KMS-11 (cell line): ENCODE results near the gene NUP85.

Experiments used
- H2AFZ ChIP-seq: fragments of 200-600 bp; sonication (generic); 2 replicates; pipeline ENCODE4 v1.6.1; 2016; ENCODE audit warnings: antibody characterized with exemption, mixed run types, low read depth
- H3K27ac ChIP-seq: fragments of 200-600 bp; sonication (generic); 2 replicates; pipeline ENCODE4 v1.6.1; 2016; ENCODE audit warnings: mild to moderate bottlenecking, mixed run types
- H3K27me3 ChIP-seq: fragments of 200-600 bp; sonication (generic); 2 replicates; pipeline ENCODE4 v1.6.1; 2017; ENCODE audit warnings: mild to moderate bottlenecking, low read depth, mixed run types, moderate library complexity; ENCODE audit not compliant: insufficient read depth
- H3K36me3 ChIP-seq: fragments of 200-600 bp; sonication (generic); 2 replicates; pipeline ENCODE4 v1.6.1; 2017; ENCODE audit warnings: mild to moderate bottlenecking, mixed run types; ENCODE audit not compliant: insufficient read depth
- H3K4me1 ChIP-seq: fragments of 200-600 bp; sonication (generic); 2 replicates; pipeline ENCODE4 v1.6.1; 2016; ENCODE audit warnings: mild to moderate bottlenecking, low read depth, mixed run types; ENCODE audit not compliant: poor library complexity, severe bottlenecking
- H3K4me2 ChIP-seq: fragments of 200-600 bp; sonication (generic); 2 replicates; pipeline ENCODE4 v1.7.0; 2016; ENCODE audit warnings: mild to moderate bottlenecking, mixed run types
- H3K4me3 ChIP-seq: fragments of 200-600 bp; sonication (generic); IDR thresholded peaks from 2 replicates; pipeline ENCODE4 v1.6.1; 2017; ENCODE audit warnings: low read depth, low read length, mixed read lengths; ENCODE audit not compliant: insufficient read depth
- H3K79me2 ChIP-seq: fragments of 200-600 bp; sonication (generic); 2 replicates; pipeline ENCODE4 v1.6.1; 2016; ENCODE audit warnings: low read depth, mixed run types; ENCODE audit not compliant: insufficient read depth
- H3K9ac ChIP-seq: fragments of 200-600 bp; sonication (generic); 2 replicates; pipeline ENCODE4 v1.6.1; 2016; ENCODE audit warnings: mild to moderate bottlenecking, mixed run types
- H4K20me1 ChIP-seq: fragments of 200-600 bp; sonication (generic); 2 replicates; pipeline ENCODE4 v1.6.1; 2016; ENCODE audit warnings: mild to moderate bottlenecking, mixed run types; ENCODE audit not compliant: insufficient read depth
- TF ChIP-seq, protein P1 (sequence below): fragments of 200-600 bp; sonication (generic); conservative IDR thresholded peaks from 2 replicates; pipeline ENCODE4 v1.6.1; 2017; ENCODE audit warnings: low read depth, mild to moderate bottlenecking, antibody characterized with exemption, low read length, moderate library complexity, mixed read lengths

The NUP85 gene

DNA sequence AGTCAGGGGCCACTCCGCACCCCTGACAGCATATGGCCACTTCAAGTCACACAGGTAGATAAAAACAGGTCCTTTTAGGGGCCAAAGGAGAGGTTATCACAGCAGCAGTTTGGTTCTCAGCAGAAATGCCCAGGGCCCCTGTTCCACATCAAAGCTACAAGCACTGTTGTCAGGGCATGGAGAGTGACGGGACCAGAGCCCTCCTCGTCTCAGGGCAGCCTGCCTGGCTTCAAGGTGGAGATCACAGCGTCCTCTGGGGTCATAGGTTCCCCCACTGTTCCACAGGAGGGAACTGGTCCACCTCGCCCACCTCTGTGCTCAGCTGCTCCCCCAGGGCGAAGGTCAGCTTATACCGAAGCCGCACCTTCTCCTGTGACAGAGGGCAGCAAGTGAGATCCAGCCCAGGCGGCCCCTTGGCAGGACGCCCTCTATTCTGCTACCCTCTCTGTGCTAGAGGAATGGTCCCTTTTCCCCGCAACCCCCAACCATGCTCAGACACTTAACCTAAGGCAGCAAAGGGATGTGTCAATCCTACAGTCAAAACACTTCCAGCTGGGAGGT, 32.6 kb downstream of the NUP85 start:
- H3K27ac ChIP-seq, result no peak overlapping the region
- peaks cover 8% of the 10 kb centered on the region for H3K4me1 ChIP-seq
- no peak overlapping the region for H3K4me2 ChIP-seq
- peaks cover 6% of the 10 kb centered on the region; the same call in 1 of the 2 replicates for H4K20me1 ChIP-seq
- H3K27me3 ChIP-seq, result no peaks in the 10 kb centered on the region
- H3K9ac ChIP-seq, result no peak overlapping the region
- peaks cover 11% of the 10 kb centered on the region; the same call in 1 of the 2 replicates for H3K36me3 ChIP-seq
- TF ChIP-seq, protein P1, sequence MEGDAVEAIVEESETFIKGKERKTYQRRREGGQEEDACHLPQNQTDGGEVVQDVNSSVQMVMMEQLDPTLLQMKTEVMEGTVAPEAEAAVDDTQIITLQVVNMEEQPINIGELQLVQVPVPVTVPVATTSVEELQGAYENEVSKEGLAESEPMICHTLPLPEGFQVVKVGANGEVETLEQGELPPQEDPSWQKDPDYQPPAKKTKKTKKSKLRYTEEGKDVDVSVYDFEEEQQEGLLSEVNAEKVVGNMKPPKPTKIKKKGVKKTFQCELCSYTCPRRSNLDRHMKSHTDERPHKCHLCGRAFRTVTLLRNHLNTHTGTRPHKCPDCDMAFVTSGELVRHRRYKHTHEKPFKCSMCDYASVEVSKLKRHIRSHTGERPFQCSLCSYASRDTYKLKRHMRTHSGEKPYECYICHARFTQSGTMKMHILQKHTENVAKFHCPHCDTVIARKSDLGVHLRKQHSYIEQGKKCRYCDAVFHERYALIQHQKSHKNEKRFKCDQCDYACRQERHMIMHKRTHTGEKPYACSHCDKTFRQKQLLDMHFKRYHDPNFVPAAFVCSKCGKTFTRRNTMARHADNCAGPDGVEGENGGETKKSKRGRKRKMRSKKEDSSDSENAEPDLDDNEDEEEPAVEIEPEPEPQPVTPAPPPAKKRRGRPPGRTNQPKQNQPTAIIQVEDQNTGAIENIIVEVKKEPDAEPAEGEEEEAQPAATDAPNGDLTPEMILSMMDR, result no peak
- no peaks in the 10 kb centered on the region for H3K79me2 ChIP-seq
- no peak overlapping the region for H2AFZ ChIP-seq
- H3K4me3 ChIP-seq, result no peak overlapping the region

DNA sequence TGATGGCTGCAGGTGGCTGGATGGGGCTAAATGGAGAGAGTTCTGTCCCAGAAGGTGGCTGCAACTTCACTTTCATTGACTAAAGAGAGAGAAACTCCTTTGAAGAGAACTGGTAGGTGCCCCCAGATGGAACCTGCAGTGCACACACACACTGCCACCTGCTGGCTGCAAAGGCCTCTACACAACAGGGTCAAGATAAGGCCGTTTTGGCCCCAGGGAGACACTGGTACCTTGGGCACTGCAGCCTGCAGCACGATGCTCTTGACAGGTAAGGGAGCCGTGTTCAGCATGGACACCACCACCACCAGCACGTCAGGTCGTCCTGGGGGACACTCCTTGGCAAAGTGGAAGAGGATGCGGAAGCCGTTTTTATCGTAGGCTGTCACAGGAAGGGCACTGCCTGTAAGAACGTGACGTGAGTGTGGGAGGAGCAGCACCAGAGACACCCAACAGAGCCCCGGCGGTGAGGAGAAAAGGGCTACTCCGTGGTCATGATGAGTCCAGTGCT, 33.3 kb downstream of the NUP85 start:
- Histone ChIP-seq H4K20me1 (peaks cover 6% of the 10 kb centered on the region; the same call in 1 of the 2 replicates), H3K27ac (no peak overlapping the region), H3K36me3 (peaks cover 11% of the 10 kb centered on the region; the same call in 1 of the 2 replicates), H3K27me3 (no peaks in the 10 kb centered on the region), H3K9ac (no peak overlapping the region), H3K4me2 (no peak overlapping the region), H3K79me2 (no peaks in the 10 kb centered on the region), H2AFZ (no peak overlapping the region), H3K4me1 (peaks cover 8% of the 10 kb centered on the region), H3K4me3 (no peak overlapping the region)
- TF ChIP-seq, protein P1, result peak; percentile 91

DNA sequence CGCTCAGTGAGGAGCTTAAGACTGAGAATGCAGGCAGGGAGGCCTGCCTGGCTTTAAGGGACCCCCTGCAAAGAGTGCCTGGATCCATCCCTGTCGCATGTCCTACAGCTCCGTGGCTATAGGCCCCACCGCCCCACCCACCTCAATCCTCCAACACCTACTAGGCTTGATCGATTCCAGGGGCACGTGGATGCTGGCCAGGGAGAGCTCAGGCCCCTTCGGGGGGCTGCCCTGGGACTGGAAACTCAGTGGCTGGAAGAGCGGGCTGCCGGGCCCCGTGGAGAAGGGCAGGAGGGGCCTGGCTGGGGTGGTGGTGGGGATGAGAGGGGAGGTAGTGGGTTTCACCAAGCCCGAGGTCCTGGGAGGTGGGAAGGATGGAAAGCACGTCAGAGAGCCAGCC, 33.7 kb downstream of the NUP85 start:
- Histone ChIP-seq H3K79me2 (no peaks in the 10 kb centered on the region), H3K9ac (no peak overlapping the region), H2AFZ (no peak overlapping the region), H3K4me2 (no peak overlapping the region), H4K20me1 (peaks cover 6% of the 10 kb centered on the region; the same call in 1 of the 2 replicates), H3K4me1 (peaks cover 8% of the 10 kb centered on the region), H3K27me3 (no peaks in the 10 kb centered on the region), H3K4me3 (no peak overlapping the region), H3K36me3 (peaks cover 8% of the 10 kb centered on the region; the same call in 1 of the 2 replicates), H3K27ac (no peak overlapping the region)
- TF ChIP-seq, protein P1, result no peak

DNA sequence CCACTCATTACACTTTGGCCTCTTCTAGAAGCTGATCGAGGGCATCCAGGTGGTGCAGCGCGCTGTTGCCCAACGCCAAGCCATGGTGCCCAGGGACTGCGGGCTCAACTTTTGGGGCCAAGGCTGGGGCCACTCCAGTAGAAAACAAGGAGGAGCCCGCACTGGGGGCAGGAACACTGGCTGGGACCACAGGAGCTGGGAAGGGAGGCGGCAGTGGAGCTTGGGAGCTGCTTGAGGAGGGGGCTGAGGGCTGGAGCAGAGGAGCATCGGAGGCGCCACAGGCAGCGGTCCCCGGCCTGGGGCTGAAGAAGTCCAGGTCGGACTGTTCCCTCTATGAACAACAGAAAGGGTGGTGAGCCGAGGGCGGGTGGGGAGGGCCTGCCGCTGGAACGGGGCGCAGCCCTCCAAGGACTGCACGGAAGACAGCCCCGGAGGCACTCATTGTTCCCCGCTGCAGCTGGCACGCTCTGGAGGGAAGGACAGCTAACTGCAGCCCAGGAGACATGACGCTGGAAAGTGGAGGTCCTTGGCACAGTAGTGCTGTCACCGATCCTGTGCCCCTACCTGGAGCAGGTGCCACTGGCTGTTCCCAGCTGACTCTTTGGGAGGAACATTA, 34.4 kb downstream of the NUP85 start:
- TF ChIP-seq, protein P1, result no peak
- no peak overlapping the region for H3K27ac ChIP-seq
- H3K4me1 ChIP-seq, result peaks cover 8% of the 10 kb centered on the region
- H2AFZ ChIP-seq, result no peak overlapping the region
- H3K4me2 ChIP-seq, result no peak overlapping the region
- no peaks in the 10 kb centered on the region for H3K79me2 ChIP-seq
- peaks cover 6% of the 10 kb centered on the region; the same call in 1 of the 2 replicates for H4K20me1 ChIP-seq
- H3K36me3 ChIP-seq, result peaks cover 2% of the 10 kb centered on the region; the same call in 1 of the 2 replicates
- no peaks in the 10 kb centered on the region for H3K27me3 ChIP-seq
- no peak overlapping the region for H3K4me3 ChIP-seq
- no peak overlapping the region for H3K9ac ChIP-seq
